BLaER1 treated with 17β-estradiol and CSF1 and Interleukin-3, amounts not matched to agents 10 nM and 100 nM (cell line): ENCODE measurements around the gene EMC8.

ENCODE experiments used
- H3K27ac ChIP-seq, 11 experiments: shearing (Covaris generic); formaldehyde crosslinking; 2 replicates each; pipeline ENCODE4 v1.8.1; 2022
- H3K27me3 ChIP-seq, 11 experiments: shearing (Covaris generic); formaldehyde crosslinking; 2 replicates each; pipeline ENCODE4 v1.8.1; 2022
- H3K36me3 ChIP-seq, 11 experiments: shearing (Covaris generic); formaldehyde crosslinking; 2 replicates each; pipeline ENCODE4 v1.8.1; 2022
- H3K4me1 ChIP-seq, 10 experiments: shearing (Covaris generic); formaldehyde crosslinking; 2 replicates each; pipeline ENCODE4 v1.8.1; 2022
- H3K4me2 ChIP-seq, 11 experiments: shearing (Covaris generic); formaldehyde crosslinking; 2 replicates each; pipeline ENCODE4 v1.8.1; 2022
- H3K4me3 ChIP-seq, 10 experiments: shearing (Covaris generic); formaldehyde crosslinking; 2 replicates each; pipeline ENCODE4 v1.8.1; 2022
- H3K9ac ChIP-seq, 11 experiments: shearing (Covaris generic); formaldehyde crosslinking; 2 replicates each; pipeline ENCODE4 v1.8.1; 2022
- H3K9me3 ChIP-seq, 11 experiments: shearing (Covaris generic); formaldehyde crosslinking; replicated peaks in 1 of 11; 2 replicates each; pipeline ENCODE4 v1.8.1; 2022
- H4K20me1 ChIP-seq, 11 experiments: shearing (Covaris generic); formaldehyde crosslinking; 2 replicates each; pipeline ENCODE4 v1.8.1; 2022
- Cebpa-rat ChIP-seq, 11 experiments: shearing (Covaris generic); IDR thresholded peaks; 2 replicates each; pipeline ENCODE4 v1.8.1; 2022

Gene EMC8

GRCh38 chr16:85798901-85799496, 345 bp downstream of the EMC8 start:
- H3K9me3 ChIP-seq: no peaks in the 10 kb centered on the region
- H3K4me3 ChIP-seq: peak overlapping the region; percentile 95 to 100 (median 99)
- peaks cover 58 to 72% (median 66%) of the 10 kb centered on the region in 11 experiments for H3K36me3 ChIP-seq
- no peak for TF ChIP-seq Cebpa-rat (IDR thresholded peaks at IDR 0.05)
- H3K9ac ChIP-seq: peak overlapping the region; percentile 96 to 100 (median 99)
- H3K27ac ChIP-seq: peak overlapping the region; percentile 96 to 99 (median 98)
- peaks cover 24 to 47% (median 32%) of the 10 kb centered on the region in 10 experiments for H3K4me1 ChIP-seq
- peak overlapping the region; percentile 93 to 100 (median 97) for H3K4me2 ChIP-seq
- H4K20me1 ChIP-seq: peaks cover 70 to 94% (median 87%) of the 10 kb centered on the region in 11 experiments
- H3K27me3 ChIP-seq: no peaks in the 10 kb centered on the region

- Histone ChIP-seq H3K27ac (peak overlapping the region; percentile 96 to 99 (median 98); a peak in 21 of 22 replicates), H3K4me3 (peak overlapping the region; percentile 95 to 100 (median 99)), H3K9ac (peak overlapping the region; percentile 96 to 100 (median 99)), H4K20me1 (peaks cover 70 to 94% (median 87%) of the 10 kb centered on the region in 11 experiments), H3K36me3 (peaks cover 54 to 72% (median 66%) of the 10 kb centered on the region in 11 experiments), H3K4me1 (peaks cover 24 to 47% (median 32%) of the 10 kb centered on the region in 10 experiments), H3K4me2 (peak overlapping the region; percentile 93 to 100 (median 97)), H3K9me3 (no peaks in the 10 kb centered on the region), H3K27me3 (no peaks in the 10 kb centered on the region)
- no peak for TF ChIP-seq Cebpa-rat (IDR thresholded peaks at IDR 0.05)
Observed at GRCh38 chr16:85798283-85798776, 1.0 kb downstream of the EMC8 start.

GRCh38 chr16:85796599-85796998, 2.7 kb downstream of the EMC8 start:
- TF ChIP-seq Cebpa-rat (IDR thresholded peaks at IDR 0.05): no peak
- peaks cover 54 to 72% (median 66%) of the 10 kb centered on the region in 11 experiments for H3K36me3 ChIP-seq
- H3K9me3 ChIP-seq: no peaks in the 10 kb centered on the region
- H3K9ac ChIP-seq: peak overlapping the region in 3 of 11 experiments; percentile 17 to 34 (median 32); a peak in 3 of 22 replicates
- no peak overlapping the region for H3K27ac ChIP-seq
- H3K4me3 ChIP-seq: no peak overlapping the region
- peaks cover 24 to 35% (median 27%) of the 10 kb centered on the region in 10 experiments for H3K4me1 ChIP-seq
- H3K4me2 ChIP-seq: peak overlapping the region in 2 of 11 experiments; percentile 7 to 95; a peak in 1 of 22 replicates
- peaks cover 70 to 94% (median 89%) of the 10 kb centered on the region in 11 experiments; a peak in 21 of 22 replicates for H4K20me1 ChIP-seq
- no peaks in the 10 kb centered on the region for H3K27me3 ChIP-seq

GRCh38 chr16:85796152-85796551, 3.2 kb downstream of the EMC8 start:
- Histone ChIP-seq H3K4me3 (no peak overlapping the region), H3K4me2 (no peak overlapping the region), H3K27ac (no peak overlapping the region), H3K27me3 (no peaks in the 10 kb centered on the region), H3K4me1 (peaks cover 20 to 31% (median 23%) of the 10 kb centered on the region in 10 experiments), H3K9me3 (no peaks in the 10 kb centered on the region), H3K9ac (peak overlapping the region in 3 of 11 experiments; percentile 17 to 34 (median 32); a peak in 3 of 22 replicates), H3K36me3 (peaks cover 52 to 72% (median 66%) of the 10 kb centered on the region in 11 experiments), H4K20me1 (peaks cover 70 to 94% (median 89%) of the 10 kb centered on the region in 11 experiments; a peak in 21 of 22 replicates)
- TF ChIP-seq Cebpa-rat (IDR thresholded peaks at IDR 0.05): no peak

- Histone ChIP-seq H3K4me1 (peaks cover 11 to 30% (median 14%) of the 10 kb centered on the region in 10 experiments), H3K4me3 (no peak overlapping the region), H3K27me3 (no peaks in the 10 kb centered on the region), H3K9ac (no peak overlapping the region), H3K9me3 (no peaks in the 10 kb centered on the region), H4K20me1 (peaks cover 77 to 96% (median 93%) of the 10 kb centered on the region in 11 experiments; a peak in 21 of 22 replicates), H3K4me2 (no peak overlapping the region), H3K36me3 (peaks cover 50 to 84% (median 73%) of the 10 kb centered on the region in 11 experiments), H3K27ac (no peak overlapping the region)
- TF ChIP-seq Cebpa-rat (IDR thresholded peaks at IDR 0.05): no peak
Observed at GRCh38 chr16:85794696-85795095, 4.6 kb downstream of the EMC8 start.

GRCh38 chr16:85793662-85794298, 5.6 kb downstream of the EMC8 start:
- H3K4me2 ChIP-seq: no peak overlapping the region
- H3K27me3 ChIP-seq: no peaks in the 10 kb centered on the region
- H3K27ac ChIP-seq: no peak overlapping the region
- no peak overlapping the region for H3K4me3 ChIP-seq
- H3K36me3 ChIP-seq: peaks cover 52 to 93% (median 81%) of the 10 kb centered on the region in 11 experiments
- no peaks in the 10 kb centered on the region for H3K9me3 ChIP-seq
- H3K4me1 ChIP-seq: peaks cover 11 to 40% (median 14%) of the 10 kb centered on the region in 10 experiments
- no peak for TF ChIP-seq Cebpa-rat (IDR thresholded peaks at IDR 0.05)
- no peak overlapping the region; a peak in 1 of 22 replicates for H3K9ac ChIP-seq
- peaks cover 86 to 100% (median 100%) of the 10 kb centered on the region in 11 experiments for H4K20me1 ChIP-seq

- no peak for TF ChIP-seq Cebpa-rat (IDR thresholded peaks at IDR 0.05)
- Histone ChIP-seq H4K20me1 (peaks cover 73 to 100% (median 100%) of the 10 kb centered on the region in 11 experiments), H3K4me2 (peak overlapping the region in 3 of 11 experiments; percentile 35 to 62 (median 37); a peak in 6 of 22 replicates), H3K27me3 (no peaks in the 10 kb centered on the region), H3K4me3 (no peak overlapping the region), H3K36me3 (peaks cover 70 to 100% (median 95%) of the 10 kb centered on the region in 11 experiments), H3K27ac (no peak overlapping the region), H3K9ac (no peak overlapping the region), H3K4me1 (peaks cover 0 to 22% (median 0%) of the 10 kb centered on the region in 10 experiments; a peak in 8 of 20 replicates), H3K9me3 (no peaks in the 10 kb centered on the region)
Observed at GRCh38 chr16:85789773-85790172, 9.6 kb downstream of the EMC8 start.

GRCh38 chr16:85788819-85789218, 10.5 kb downstream of the EMC8 start:
- Histone ChIP-seq H3K4me1 (peaks cover 0 to 22% (median 0%) of the 10 kb centered on the region in 10 experiments; a peak in 8 of 20 replicates), H3K4me2 (peak overlapping the region in 3 of 11 experiments; percentile 35 to 62 (median 37); a peak in 6 of 22 replicates), H3K9me3 (no peaks in the 10 kb centered on the region), H3K27ac (no peak overlapping the region), H3K27me3 (no peaks in the 10 kb centered on the region), H4K20me1 (peaks cover 68 to 100% (median 99%) of the 10 kb centered on the region in 11 experiments), H3K9ac (peak overlapping the region in 1 of 11 experiments; percentile 40; a peak in 1 of 22 replicates), H3K4me3 (no peak overlapping the region), H3K36me3 (peaks cover 70 to 100% (median 92%) of the 10 kb centered on the region in 11 experiments)
- TF ChIP-seq Cebpa-rat (IDR thresholded peaks at IDR 0.05): no peak

GRCh38 chr16:85785927-85786326, 13.4 kb downstream of the EMC8 start:
- H3K27ac ChIP-seq: no peak overlapping the region
- H3K9me3 ChIP-seq: no peaks in the 10 kb centered on the region
- H3K9ac ChIP-seq: no peak overlapping the region
- no peak overlapping the region for H3K4me3 ChIP-seq
- peaks cover 61 to 100% (median 99%) of the 10 kb centered on the region in 11 experiments for H4K20me1 ChIP-seq
- no peak for TF ChIP-seq Cebpa-rat (IDR thresholded peaks at IDR 0.05)
- no peaks in the 10 kb centered on the region for H3K27me3 ChIP-seq
- H3K4me2 ChIP-seq: no peak overlapping the region
- peaks cover 0 to 22% (median 0%) of the 10 kb centered on the region in 10 experiments; a peak in 8 of 20 replicates for H3K4me1 ChIP-seq
- H3K36me3 ChIP-seq: peaks cover 73 to 100% (median 92%) of the 10 kb centered on the region in 11 experiments
